ENCODE measurements around the gene ZNF189.

The ZNF189 gene

GRCh38 chr9:101455656-101456240 lies 57.1 kb downstream of the ZNF189 start:
- DNase-seq, result no peak

- DNase-seq, result no peak
Measured at GRCh38 chr9:101457003-101457402, 58.4 kb downstream of the ZNF189 start.

GRCh38 chr9:101458963-101459631 lies 60.4 kb downstream of the ZNF189 start:
- DNase-seq, result peak; percentile 72
